ENCODE measurements around the gene C10orf88. TPM values are rescaled to one million over a fixed set of nuclear protein-coding genes. Genes with fewer than 3 reads are reported as not detected.
A peak's percentile ranks its signal among the peaks of the same experiment; 100 is the strongest.

The C10orf88 gene
- 10 to 100 TPM in 1 of 4 donors, 1 to 10 TPM in 3; 3.0 to 10.2 (median 4.8) TPM for total RNA-seq
- 1 to 10 TPM; 3.0 to 3.6 (median 3.0) TPM for polyA plus RNA-seq

- H3K4me3 ChIP-seq: peak within 1 kb of the TSS; percentile 68 to 86 (median 80)
- DNase-seq: peak; percentile 99
- intact Hi-C loops (cut with DNase I): loop anchor here (1.0 kb wide), 2 partner anchors 26 to 54 kb away; partner anchors contain the start of genes IKZF5 and PSTK
- H3K27ac ChIP-seq: peak within 1 kb of the TSS; percentile 74 to 82 (median 76)
- H3K27me3 ChIP-seq: no peaks in the 10 kb centered on the region
- H3K9me3 ChIP-seq: no peaks in the 10 kb centered on the region
- 4 to 11% methylated on average over 77 of the region's 77 CpGs for WGBS, 2 donors
- TF ChIP-seq CTCF (IDR thresholded peaks at IDR 0.05) (no peak), POLR2AphosphoS5 (IDR thresholded peaks at IDR 0.05) (peak; percentile 13 to 80 (median 54))
- no peaks in the 10 kb centered on the region for H3K36me3 ChIP-seq
- peaks cover 0 to 22% (median 19%) of the 10 kb centered on the region in 4 donors for H3K4me1 ChIP-seq
Measured at GRCh38 chr10:122953902-122954730, at the start of gene C10orf88. TSS of gene C10orf88 (minus strand) at chr10:122954227. CDS start at chr10:122954178, 49 bp downstream.

GRCh38 chr10:123001370-123001769 is 47.3 kb upstream of the C10orf88 start:
- Histone ChIP-seq H3K27ac (no peak overlapping the region), H3K27me3 (no peaks in the 10 kb centered on the region), H3K4me3 (no peak overlapping the region), H3K9me3 (no peaks in the 10 kb centered on the region), H3K36me3 (peaks cover 0 to 22% (median 0%) of the 10 kb centered on the region in 4 donors), H3K4me1 (peaks cover 0 to 35% (median 16%) of the 10 kb centered on the region in 4 donors)
- no peak for TF ChIP-seq EP300 (IDR thresholded peaks at IDR 0.05)
- TF ChIP-seq CTCF (IDR thresholded peaks at IDR 0.05): no peak
- TF ChIP-seq POLR2AphosphoS5 (IDR thresholded peaks at IDR 0.05): no peak
- no peak for TF ChIP-seq POLR2A (IDR thresholded peaks at IDR 0.05)
- DNase-seq: no peak
- WGBS, 2 donors: 97 to 98% methylated on average over 2 of the region's 2 CpGs
- intact Hi-C loops (cut with DNase I): no loop called here

- WGBS, 2 donors: 78 to 85% methylated on average over 3 of the region's 3 CpGs
- H3K4me1 ChIP-seq: peaks cover 0 to 27% (median 15%) of the 10 kb centered on the region in 4 donors
Measured at GRCh38 chr10:123000155-123000554, 46.1 kb upstream of the C10orf88 start.

GRCh38 chr10:122999347-122999746 is 45.3 kb upstream of the C10orf88 start:
- Histone ChIP-seq H3K9me3 (no peaks in the 10 kb centered on the region), H3K4me1 (peaks cover 0 to 22% (median 12%) of the 10 kb centered on the region in 4 donors), H3K4me3 (no peak overlapping the region), H3K27ac (no peak overlapping the region), H3K36me3 (peaks cover 0 to 40% (median 2%) of the 10 kb centered on the region in 4 donors), H3K27me3 (no peaks in the 10 kb centered on the region)
- DNase-seq: no peak
- 14 to 55% methylated on average over 3 of the region's 3 CpGs for WGBS, 2 donors
- TF ChIP-seq EP300 (IDR thresholded peaks at IDR 0.05): no peak
- no peak for TF ChIP-seq POLR2AphosphoS5 (IDR thresholded peaks at IDR 0.05)
- TF ChIP-seq CTCF (IDR thresholded peaks at IDR 0.05): no peak
- no peak for TF ChIP-seq POLR2A (IDR thresholded peaks at IDR 0.05)
- intact Hi-C loops (cut with DNase I): no loop called here

More at GRCh38 chr10:123000155-123000554, 46.1 kb upstream of the C10orf88 start:
- no peak for TF ChIP-seq EP300 (IDR thresholded peaks at IDR 0.05)
- TF ChIP-seq POLR2A (IDR thresholded peaks at IDR 0.05): no peak
- no peak for TF ChIP-seq CTCF (IDR thresholded peaks at IDR 0.05)
- TF ChIP-seq POLR2AphosphoS5 (IDR thresholded peaks at IDR 0.05): no peak
- Histone ChIP-seq H3K36me3 (peaks cover 0 to 34% (median 0%) of the 10 kb centered on the region in 4 donors), H3K9me3 (no peaks in the 10 kb centered on the region), H3K27ac (no peak overlapping the region), H3K27me3 (no peaks in the 10 kb centered on the region), H3K4me3 (no peak overlapping the region)
- DNase-seq: no peak
- intact Hi-C loops (cut with DNase I): no loop called here
